HepG2 (cell line): ENCODE results near the gene MEIS3. TPM values are rescaled to one million over a fixed set of nuclear protein-coding genes. Genes with fewer than 3 reads are reported as not detected.

Experiments used
- CEBPG ChIP-seq: IDR thresholded peaks from 2 replicates; pipeline ENCODE4 v1.6.1; 2016
- EP300 ChIP-seq, 3 experiments: sonication (generic) in 1 of 3; formaldehyde crosslinking in 1 of 3; IDR thresholded peaks; 2 replicates each; pipeline versions ENCODE4 v1.5.1 to v1.6.1; 2011 to 2020; ENCODE audit warnings: low read depth in 2 of 3, low read length in 2 of 3, borderline replicate concordance in 1 of 3, improper control_type of control experiment in 1 of 3, mild to moderate bottlenecking in 1 of 3, missing genetic modification reagents in 1 of 3, moderate library complexity in 1 of 3
- ERF ChIP-seq: IDR thresholded peaks from 2 replicates; pipeline ENCODE4 v1.6.1; 2018; ENCODE audit warnings: missing biosample characterization, missing genetic modification reagents
- HMGXB4 ChIP-seq, 2 experiments: sonication (generic) in 1 of 2; formaldehyde crosslinking in 1 of 2; IDR thresholded peaks; 2 replicates each; pipeline versions ENCODE4 v1.4.0 to v1.6.1; 2018 to 2020; ENCODE audit warnings: missing genetic modification reagents in 2 of 2, borderline replicate concordance in 1 of 2, low read depth in 1 of 2, mild to moderate bottlenecking in 1 of 2, missing biosample characterization in 1 of 2
- IKZF5 ChIP-seq: IDR thresholded peaks from 2 replicates; pipeline ENCODE4 v1.6.1; 2018; ENCODE audit warnings: missing genetic modification reagents, mild to moderate bottlenecking, missing compliant biosample characterization
- KIAA2018 ChIP-seq: sonication (generic); formaldehyde crosslinking; IDR thresholded peaks from 2 replicates; pipeline ENCODE4 v1.5.0; 2020; ENCODE audit warnings: mild to moderate bottlenecking, missing genetic modification reagents, borderline replicate concordance
- MED1 ChIP-seq: sonication (generic); formaldehyde crosslinking; IDR thresholded peaks from 2 replicates; pipeline ENCODE4 v1.4.0; 2020; ENCODE audit warnings: missing genetic modification reagents
- MXD4 ChIP-seq: IDR thresholded peaks from 2 replicates; pipeline ENCODE4 v1.6.1; 2016; ENCODE audit warnings: mild to moderate bottlenecking, missing biosample characterization, missing genetic modification reagents
- RBFOX2 ChIP-seq: fragments of 200-400 bp; formaldehyde crosslinking; IDR thresholded peaks from 2 replicates; pipeline ENCODE4 v1.6.1; 2017; ENCODE audit warnings: low read depth, mild to moderate bottlenecking, low read length
- TFDP2 ChIP-seq: sonication (generic); formaldehyde crosslinking; IDR thresholded peaks from 2 replicates; pipeline ENCODE4 v1.4.0; 2020; ENCODE audit warnings: missing genetic modification reagents
- ZMYM2 ChIP-seq: sonication (generic); formaldehyde crosslinking; IDR thresholded peaks from 2 replicates; pipeline ENCODE4 v1.8.0; 2022; ENCODE audit warnings: mild to moderate bottlenecking, missing genetic modification reagents
- ZNF614 ChIP-seq: IDR thresholded peaks from 2 replicates; pipeline ENCODE4 v1.6.1; 2018; ENCODE audit warnings: missing biosample characterization, missing genetic modification reagents, inconsistent platforms, borderline replicate concordance
- ZNF747 ChIP-seq: sonication (generic); formaldehyde crosslinking; IDR thresholded peaks from 2 replicates; pipeline ENCODE4 v1.8.1; 2023; ENCODE audit warnings: missing genetic modification reagents, mild to moderate bottlenecking, borderline replicate concordance
- ZSCAN21 ChIP-seq: sonication (generic); formaldehyde crosslinking; IDR thresholded peaks from 2 replicates; pipeline ENCODE4 v1.8.0; 2022; ENCODE audit warnings: mild to moderate bottlenecking, missing genetic modification reagents, moderate library complexity, borderline replicate concordance
- ZSCAN31 ChIP-seq: sonication (generic); formaldehyde crosslinking; IDR thresholded peaks from 2 replicates; pipeline ENCODE4 v1.5.0; 2020; ENCODE audit warnings: low read depth, mild to moderate bottlenecking, missing genetic modification reagents
- polyA plus RNA-seq, 8 experiments: library from polyadenylated mRNA; depleted of rRNA in 3 of 8; stranded (reverse) in 7 of 8; unstranded in 1 of 8; fragments of >200 nt; fragmentation: Illumina TruSeq in 4 of 8; extraction: Trizol in 4 of 8; gene quantifications; 2 replicates each; pipeline versions ENCODE4 v1.2.1 to v1.2.3, GENCODE V29; 2011 to 2016; ENCODE audit warnings: low read depth in 4 of 8, missing spikeins in 1 of 8, mixed read lengths in 1 of 8; ENCODE audit not compliant: insufficient read depth in 1 of 8
- total RNA-seq, 5 experiments: library from RNA; depleted of rRNA; stranded (reverse); fragments of >200 nt; fragmentation: Illumina TruSeq; extraction: Trizol; gene quantifications; 2 replicates each; pipeline ENCODE4 v1.2.3, GENCODE V29; 2016; ENCODE audit warnings: low read depth in 1 of 5

Gene MEIS3
- total and polyA plus RNA-seq, 2 of the 13 experiments (the other 11 are each of a cell fraction or from before 2014, with no cell fraction given), result 0.09 to 0.70 TPM

- TF ChIP-seq KIAA2018 (CRISPR knock-in tag) (no peak), TFDP2 (no peak; the same call in 1 of the 2 replicates), ZSCAN21 (CRISPR knock-in tag) (peak; percentile 33; the same call in 1 of the 2 replicates), MXD4 (CRISPR knock-in tag) (0 out of 2 replicates have a peak, but pooled peaks have one; percentile 58), ZMYM2 (0 out of 2 replicates have a peak, but pooled peaks have one; percentile 36), ZSCAN31 (CRISPR knock-in tag) (peak; percentile 52; the same call in 1 of the 2 replicates), MED1 (peak; percentile 76), IKZF5 (CRISPR knock-in tag) (peak; percentile 75; the same call in 1 of the 2 replicates), CEBPG (CRISPR knock-in tag) (peak; percentile 78), ZNF747 (no peak), ZNF614 (CRISPR knock-in tag) (no peak), HMGXB4 (CRISPR knock-in tag; IDR thresholded peaks at IDR 0.05; ENCODE audit: borderline replicate concordance in 1 of 2, low read depth in 1 of 2) (peak in 1 of 2 experiments; percentile 55; a peak in 1 of 4 replicates), EP300 (IDR thresholded peaks at IDR 0.05; ENCODE audit: low read depth in 2 of 2, low read length in 2 of 2) (0 out of 4 replicates have a peak, but pooled peaks of 1 of the 2 experiments have one; percentile 37), EP300 (CRISPR knock-in tag; IDR thresholded peaks at IDR 0.05; ENCODE audit: borderline replicate concordance) (no peak), RBFOX2 (peak; percentile 68), ERF (CRISPR knock-in tag) (peak; percentile 61; the same call in 1 of the 2 replicates)
These were observed 66.0 kb downstream of the MEIS3 start (continued) for GRCh38 chr19:47353307-47353712.
